Islet precursor cell (in vitro differentiated cells): ENCODE measurements around the gene APCDD1.
"Not testable (repeated sequence)": the region's sequence is repeated elsewhere in the genome, so short reads cannot be mapped to it uniquely, and the experiment has no call there.

Source experiments
- DNase-seq: peaks from one replicate; pipeline ENCODE4 v3.0.0-alpha.2; 2018

The APCDD1 gene

DNA sequence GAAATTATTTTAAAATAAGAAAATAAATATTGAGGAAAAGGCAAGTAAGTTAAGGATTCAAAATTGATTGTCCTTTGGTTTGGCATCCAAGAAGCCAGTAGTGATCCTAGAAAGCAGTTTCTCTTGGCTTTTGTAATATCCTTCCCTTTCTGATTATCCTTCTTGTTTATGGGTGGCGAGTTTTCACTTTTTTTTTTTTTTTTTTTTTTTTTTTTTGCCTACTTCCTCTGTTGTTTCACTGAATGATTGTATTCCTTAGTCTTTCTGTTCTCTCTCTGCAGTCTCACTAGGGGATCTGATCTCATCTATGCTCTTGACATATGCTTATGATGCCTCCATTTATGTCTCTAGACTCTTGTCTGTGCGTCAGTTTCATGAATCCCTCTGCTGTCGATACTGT is 75.6 kb downstream of the APCDD1 start:
- no peak for DNase-seq

DNA sequence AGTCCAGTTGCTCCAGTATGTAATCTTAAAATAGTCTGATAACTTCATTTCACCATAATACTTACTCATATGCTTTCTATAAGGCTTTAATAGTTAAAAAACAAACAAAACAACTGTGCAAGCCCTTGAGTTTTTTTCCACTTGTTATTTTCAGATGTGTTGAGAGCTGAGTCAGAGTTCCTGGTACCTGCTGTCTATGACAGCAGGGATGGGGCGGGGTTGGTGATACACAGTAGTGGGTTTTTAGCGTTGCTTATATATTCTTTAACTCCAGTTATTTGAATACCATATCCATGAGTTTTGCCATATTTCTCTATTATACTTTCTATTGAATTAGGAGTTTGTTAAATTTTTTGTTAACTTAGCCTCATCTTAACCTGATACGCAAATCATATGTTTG is 76.4 kb downstream of the APCDD1 start:
- no peak for DNase-seq

DNA sequence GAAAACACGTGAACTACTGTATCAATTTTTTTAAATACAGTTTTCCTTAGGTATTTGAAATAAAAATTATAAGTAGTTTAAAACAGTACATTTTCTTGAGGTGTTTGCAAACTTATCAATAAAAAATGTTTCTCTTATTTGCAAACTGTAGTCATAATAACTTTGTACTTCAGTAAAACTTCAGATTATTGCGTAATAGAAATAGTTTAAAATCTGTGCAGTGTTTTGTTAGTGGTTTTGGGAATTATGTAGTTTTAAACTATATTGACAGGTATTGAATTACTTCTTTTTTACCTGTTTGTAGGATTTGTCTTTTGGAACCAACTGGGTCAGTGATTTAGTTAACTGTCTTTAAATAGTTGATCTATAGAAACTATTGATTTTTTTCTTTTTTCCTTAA is 78.7 kb downstream of the APCDD1 start:
- DNase-seq, result no peak

DNA sequence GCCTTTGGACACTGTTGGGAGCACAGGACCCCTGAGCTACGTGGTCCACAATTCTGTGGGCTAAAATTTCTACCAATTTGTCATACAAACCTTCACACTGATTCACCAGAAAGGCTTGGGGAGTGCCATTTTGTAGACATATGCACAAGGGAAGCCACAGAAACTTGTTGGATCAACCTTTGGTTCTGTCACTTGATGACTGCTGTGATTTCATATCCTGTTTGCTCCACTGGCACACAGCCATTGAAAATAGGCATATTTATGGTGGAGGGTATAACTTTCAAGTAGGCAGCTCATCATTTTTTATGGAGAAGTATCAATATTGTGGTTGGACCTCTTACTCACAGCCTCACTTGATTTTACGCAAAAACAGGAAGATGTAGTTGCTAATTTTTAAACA is 81.8 kb downstream of the APCDD1 start:
- DNase-seq, result no peak

DNA sequence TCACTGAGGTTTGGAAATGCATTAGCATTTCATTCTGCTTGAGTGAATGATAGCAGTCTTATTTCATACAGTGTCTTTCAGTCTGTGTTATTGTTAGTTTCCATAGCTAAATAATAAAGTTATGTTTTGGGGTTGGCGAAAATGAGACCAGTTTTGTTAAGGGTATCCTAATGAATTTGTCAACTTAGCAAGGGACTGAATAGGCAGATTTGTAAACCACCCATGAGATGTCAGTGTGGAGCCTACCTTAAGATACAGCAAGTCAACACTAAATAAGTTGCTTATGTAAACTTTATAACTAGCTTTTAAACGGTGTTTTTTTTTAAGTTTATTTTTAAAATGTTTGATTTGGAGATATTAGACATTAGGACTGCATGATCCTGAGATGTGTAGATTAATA is 83.3 kb downstream of the APCDD1 start:
- no peak for DNase-seq

DNA sequence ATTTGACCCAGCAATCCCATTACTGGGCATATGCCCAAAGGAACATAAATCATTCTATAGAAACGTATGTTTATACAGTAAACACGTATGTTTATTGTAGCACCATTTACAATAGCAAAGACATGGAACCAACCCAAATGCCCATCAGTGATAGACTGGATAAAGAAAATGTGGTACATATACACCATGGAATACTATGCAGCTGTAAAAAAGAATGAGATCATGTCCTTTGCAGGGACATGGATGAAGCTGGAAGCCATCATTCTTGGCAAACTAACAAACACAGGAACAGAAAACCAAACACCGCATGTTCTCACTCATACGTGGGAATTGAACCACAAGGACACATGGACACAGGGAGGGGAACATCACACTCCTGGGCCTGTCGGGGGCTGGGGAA is 84.7 kb downstream of the APCDD1 start:
- DNase-seq, result not testable (repeated sequence)
